GM12891 (cell line): ENCODE data around the gene INPPL1.

Experiments used
- PAX5 ChIP-seq: IDR thresholded peaks from 2 replicates; pipeline ENCODE4 v1.6.1; 2011; ENCODE audit warnings: low read length, moderate library complexity, mild to moderate bottlenecking; ENCODE audit not compliant: insufficient read depth, severe bottlenecking
- POLR2A ChIP-seq: IDR thresholded peaks from 2 replicates; pipeline ENCODE4 v1.6.1; 2011; ENCODE audit warnings: low read depth, low read length, control low read depth
- POLR2AphosphoS5 ChIP-seq: IDR thresholded peaks from 2 replicates; pipeline ENCODE4 v1.6.1; 2011; ENCODE audit warnings: low read depth, low read length, control low read depth
- POU2F2 ChIP-seq: IDR thresholded peaks from 2 replicates; pipeline ENCODE4 v1.6.1; 2011; ENCODE audit warnings: low read depth, mild to moderate bottlenecking, control low read depth, low read length, moderate library complexity
- SPI1 ChIP-seq: IDR thresholded peaks from 2 replicates; pipeline ENCODE4 v1.6.1; 2011; ENCODE audit warnings: low read depth, low read length, control low read depth
- TAF1 ChIP-seq: IDR thresholded peaks from 2 replicates; pipeline ENCODE4 v1.6.1; 2011; ENCODE audit warnings: low read depth, low read length, control low read depth

- no peak for TF ChIP-seq POLR2A
- TF ChIP-seq POLR2AphosphoS5 = no peak
- TF ChIP-seq SPI1 = no peak
- no peak for TF ChIP-seq TAF1
- TF ChIP-seq POU2F2 = no peak
- no peak for TF ChIP-seq PAX5
Observed at GRCh38 chr11:72229925-72230763, 5.6 kb downstream of the INPPL1 start.
